ENCODE data around the gene F8. TPM values are rescaled to one million over a fixed set of nuclear protein-coding genes. Genes with fewer than 3 reads are reported as not detected.
"Not testable (repeated sequence)": the region's sequence is repeated elsewhere in the genome, so short reads cannot be mapped to it uniquely, and the experiment has no call there.

Gene F8
- total and polyA plus RNA-seq, 2 experiments from 2014 or later: 4.1 to 5.5 TPM

DNA sequence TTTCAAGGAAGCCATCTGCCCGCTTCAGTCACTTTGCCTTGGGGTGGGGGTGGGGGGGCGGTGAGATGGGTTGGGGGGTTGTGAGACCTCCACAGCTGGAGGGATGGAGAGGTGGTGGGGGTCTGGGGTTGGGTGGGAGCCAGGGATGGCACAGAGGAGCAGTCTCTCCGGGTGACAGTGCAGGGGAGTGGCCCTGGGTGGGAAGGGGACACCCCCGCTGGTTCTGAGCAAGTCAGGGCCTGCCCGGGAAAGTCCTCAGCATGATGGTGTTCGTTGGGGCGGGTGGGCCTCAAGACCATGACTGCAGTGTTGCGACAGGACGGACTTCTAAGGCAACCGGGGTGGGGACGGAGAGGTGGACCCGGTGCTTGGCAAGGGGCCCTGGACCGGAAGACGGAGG is 137.0 kb downstream of the F8 start:
- H3K79me2 ChIP-seq (ENCODE audit: insufficient read depth); H2AFZ ChIP-seq; H3K27ac ChIP-seq; H4K20me1 ChIP-seq (ENCODE audit: insufficient read depth); H3K9me3 ChIP-seq (ENCODE audit: low read depth); H3F3A ChIP-seq (ENCODE audit: insufficient read depth); H3K4me2 ChIP-seq (ENCODE audit: unreplicated experiment); H3K4me3 ChIP-seq; in situ Hi-C loops (cut with MboI); H3K9me2 ChIP-seq (ENCODE audit: insufficient read depth); H3K27me3 ChIP-seq (replicated peaks; ENCODE audit: insufficient read depth); H3K9ac ChIP-seq; H3K4me1 ChIP-seq (ENCODE audit: insufficient read depth); H3K36me3 ChIP-seq (ENCODE audit: low read depth); DNase-seq: not testable (repeated sequence)
- WGBS, 2 experiments (ENCODE audit: low coverage in 1 of 2, low lambda C conversion rate in 2 of 2, missing lambda C conversion rate in 2 of 2): no CpG with 5 or more reads among the region's 14 CpGs

DNA sequence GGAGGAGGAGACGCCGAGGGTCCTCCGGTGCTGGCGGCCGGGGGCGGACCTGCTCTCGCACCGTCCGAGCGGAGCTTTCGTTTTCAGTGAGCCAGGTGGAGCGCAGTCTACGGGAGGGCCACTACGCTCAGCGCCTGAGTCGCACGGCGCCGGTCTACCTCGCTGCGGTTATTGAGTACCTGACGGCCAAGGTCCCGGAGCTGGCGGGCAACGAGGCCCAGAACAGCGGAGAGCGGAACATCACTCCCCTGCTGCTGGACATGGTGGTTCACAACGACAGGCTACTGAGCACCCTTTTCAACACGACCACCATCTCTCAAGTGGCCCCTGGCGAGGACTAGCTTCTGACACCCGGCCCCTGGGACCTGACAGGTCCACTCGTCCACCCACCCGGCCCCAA is 137.5 kb downstream of the F8 start:
- DNase-seq; H3K79me2 ChIP-seq (ENCODE audit: insufficient read depth); H3K4me1 ChIP-seq (ENCODE audit: insufficient read depth); H3F3A ChIP-seq (ENCODE audit: insufficient read depth); in situ Hi-C loops (cut with MboI); H3K4me2 ChIP-seq (ENCODE audit: unreplicated experiment); H3K9me2 ChIP-seq (ENCODE audit: insufficient read depth); H3K4me3 ChIP-seq; H3K36me3 ChIP-seq (ENCODE audit: low read depth); H4K20me1 ChIP-seq (ENCODE audit: insufficient read depth); H3K9me3 ChIP-seq (ENCODE audit: low read depth); H3K9ac ChIP-seq; H2AFZ ChIP-seq; H3K27ac ChIP-seq; H3K27me3 ChIP-seq (replicated peaks; ENCODE audit: insufficient read depth): not testable (repeated sequence)
- no CpG with 5 or more reads among the region's 33 CpGs for WGBS, 2 experiments (ENCODE audit: low coverage in 1 of 2, low lambda C conversion rate in 2 of 2, missing lambda C conversion rate in 2 of 2)

DNA sequence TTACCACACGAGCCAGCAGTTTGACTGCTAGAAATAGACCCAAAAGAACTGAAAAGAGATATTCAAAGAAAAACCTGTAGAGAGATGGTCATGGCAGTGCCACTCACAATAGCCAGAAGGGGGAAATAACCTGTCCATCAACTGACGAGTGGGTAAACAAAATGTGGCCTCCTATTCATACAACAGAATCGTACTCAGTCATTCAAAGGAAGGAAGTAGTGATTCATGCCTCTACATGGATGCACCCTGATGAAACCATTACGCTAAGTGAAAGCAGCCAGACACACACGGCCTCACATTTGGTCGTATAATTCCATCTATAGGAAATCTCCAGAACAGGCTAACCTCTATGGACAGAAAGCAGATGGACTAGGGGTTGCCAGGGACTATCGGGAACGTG is 138.5 kb downstream of the F8 start:
- H3K4me1 ChIP-seq (ENCODE audit: insufficient read depth); H3F3A ChIP-seq (ENCODE audit: insufficient read depth); H3K36me3 ChIP-seq (ENCODE audit: low read depth); H3K27ac ChIP-seq; H3K4me2 ChIP-seq (ENCODE audit: unreplicated experiment); H3K27me3 ChIP-seq (replicated peaks; ENCODE audit: insufficient read depth); H3K9ac ChIP-seq; H4K20me1 ChIP-seq (ENCODE audit: insufficient read depth); in situ Hi-C loops (cut with MboI); H3K9me2 ChIP-seq (ENCODE audit: insufficient read depth); DNase-seq; H2AFZ ChIP-seq; H3K79me2 ChIP-seq (ENCODE audit: insufficient read depth); H3K9me3 ChIP-seq (ENCODE audit: low read depth); H3K4me3 ChIP-seq: not testable (repeated sequence)
- WGBS, 2 experiments (ENCODE audit: low coverage in 1 of 2, low lambda C conversion rate in 2 of 2, missing lambda C conversion rate in 2 of 2): no CpG with 5 or more reads among the region's 8 CpGs

DNA sequence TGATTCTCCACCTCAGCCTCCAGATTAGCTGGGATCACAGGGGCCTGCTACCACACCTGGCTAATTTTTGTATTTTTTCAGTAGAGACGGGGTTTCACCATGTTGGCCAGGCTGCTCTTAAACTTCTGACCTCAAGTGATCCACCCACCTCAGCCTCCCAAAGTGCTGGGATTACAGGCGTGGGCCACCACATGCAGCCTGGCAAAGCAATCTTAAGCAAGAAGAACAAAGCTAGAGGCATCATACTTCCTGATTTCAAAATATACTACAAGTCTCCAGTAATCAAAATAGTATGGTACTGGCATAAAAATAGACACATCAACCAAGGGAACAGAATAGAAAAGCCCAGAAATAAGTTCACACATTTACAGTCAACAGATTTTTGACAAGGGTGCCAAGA is 149.2 kb downstream of the F8 start:
- Histone ChIP-seq H3K36me3 (ENCODE audit: low read depth) (no peaks in the 10 kb centered on the region), H3K4me1 (ENCODE audit: insufficient read depth) (no peaks in the 10 kb centered on the region), H3K27me3 (replicated peaks; ENCODE audit: insufficient read depth) (no peaks in the 10 kb centered on the region), H3K9me3 (ENCODE audit: low read depth) (no peaks in the 10 kb centered on the region), H3K4me3 (no peak overlapping the region), H3K4me2 (ENCODE audit: unreplicated experiment) (no peak overlapping the region), H3F3A (ENCODE audit: insufficient read depth) (no peaks in the 10 kb centered on the region), H3K9ac (no peak overlapping the region), H4K20me1 (ENCODE audit: insufficient read depth) (no peaks in the 10 kb centered on the region), H3K79me2 (ENCODE audit: insufficient read depth) (no peaks in the 10 kb centered on the region), H3K27ac (no peak overlapping the region), H2AFZ (no peak overlapping the region), H3K9me2 (ENCODE audit: insufficient read depth) (no peaks in the 10 kb centered on the region)
- in situ Hi-C loops (cut with MboI): no loop called here
- TF ChIP-seq EZH2 (IDR thresholded peaks at IDR 0.05; ENCODE audit: insufficient read depth, poor library complexity, severe bottlenecking) (no peak), EZH2phosphoT487 (IDR thresholded peaks at IDR 0.05; ENCODE audit: insufficient read depth, low read depth) (no peak)
- DNase-seq: no peak
- 45 to 50% methylated on average over 2 of the region's 2 CpGs for WGBS, 2 experiments (ENCODE audit: low coverage in 1 of 2, low lambda C conversion rate in 2 of 2, missing lambda C conversion rate in 2 of 2)

DNA sequence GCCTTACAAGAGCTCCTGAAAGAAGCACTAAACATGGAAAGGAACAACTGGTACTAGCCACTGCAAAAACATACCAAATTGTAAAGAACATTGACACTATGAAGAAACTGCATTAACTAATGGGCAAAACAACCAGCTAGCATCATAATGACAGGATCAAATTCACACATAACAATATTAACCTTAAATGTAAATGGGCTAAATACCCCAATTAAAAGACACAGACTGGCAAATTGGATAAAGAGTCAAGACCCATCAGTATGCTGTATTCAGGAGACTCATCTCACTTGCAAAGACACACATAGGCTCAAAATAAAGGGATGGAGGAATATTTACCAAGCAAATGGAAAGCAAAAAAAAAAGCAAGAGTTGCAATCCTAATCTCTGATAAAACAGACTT is 154.0 kb downstream of the F8 start:
- H2AFZ ChIP-seq; H3K4me1 ChIP-seq (ENCODE audit: insufficient read depth); H3K27me3 ChIP-seq (replicated peaks; ENCODE audit: insufficient read depth); H3K9me2 ChIP-seq (ENCODE audit: insufficient read depth); H3K27ac ChIP-seq; H4K20me1 ChIP-seq (ENCODE audit: insufficient read depth); H3K36me3 ChIP-seq (ENCODE audit: low read depth); H3K9ac ChIP-seq; H3K4me2 ChIP-seq (ENCODE audit: unreplicated experiment); H3K4me3 ChIP-seq; H3K79me2 ChIP-seq (ENCODE audit: insufficient read depth); H3K9me3 ChIP-seq (ENCODE audit: low read depth); in situ Hi-C loops (cut with MboI); H3F3A ChIP-seq (ENCODE audit: insufficient read depth); DNase-seq: not testable (repeated sequence)
